HL-60/S4 treated with retinoic acid at 250 ng/mL for 4 days and 3 days (cell line): Measurements from ENCODE around the gene SMIM33.
"Not testable (repeated sequence)": the region's sequence is repeated elsewhere in the genome, so short reads cannot be mapped to it uniquely, and the experiment has no call there.

Experiments used
- in situ Hi-C: fragments of 300-500 bp; cut with MboI; formaldehyde crosslinking; loops from 2 replicates; pipeline ENCODE4 v1.7.0; 2022; ENCODE audit warnings: low sequenced_read_pairs

Gene SMIM33

DNA sequence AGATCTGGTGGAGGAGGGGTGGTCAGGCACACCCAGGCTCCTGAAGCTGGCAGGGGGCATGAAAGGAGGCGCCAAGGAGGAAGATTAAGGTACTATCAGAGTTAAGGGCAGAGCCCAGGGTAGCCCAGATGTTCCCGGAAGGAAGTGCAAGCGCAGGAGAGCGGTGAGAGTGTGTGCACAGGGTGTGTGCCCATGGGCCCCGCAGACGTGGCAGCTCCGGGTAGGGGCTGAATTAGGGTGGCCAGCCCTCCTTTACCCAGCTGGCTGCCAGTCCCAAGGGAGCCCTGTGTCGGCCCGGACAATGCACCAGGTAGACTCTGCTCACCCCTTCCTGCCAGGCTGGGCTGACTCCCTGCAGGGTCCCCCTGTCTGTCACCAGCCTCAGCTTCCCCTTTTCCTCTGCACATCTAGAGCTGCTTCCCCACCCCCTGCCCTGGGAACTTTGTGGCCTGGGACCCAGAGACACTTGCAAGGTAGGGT lies at the start of gene SMIM33:
Gene SMIM33, plus strand, starts transcription at position 184 of the 480 bp plus-strand sequence. Its CDS starts 118 bp downstream, at position 302.
- in situ Hi-C loops, result no loop called here

DNA sequence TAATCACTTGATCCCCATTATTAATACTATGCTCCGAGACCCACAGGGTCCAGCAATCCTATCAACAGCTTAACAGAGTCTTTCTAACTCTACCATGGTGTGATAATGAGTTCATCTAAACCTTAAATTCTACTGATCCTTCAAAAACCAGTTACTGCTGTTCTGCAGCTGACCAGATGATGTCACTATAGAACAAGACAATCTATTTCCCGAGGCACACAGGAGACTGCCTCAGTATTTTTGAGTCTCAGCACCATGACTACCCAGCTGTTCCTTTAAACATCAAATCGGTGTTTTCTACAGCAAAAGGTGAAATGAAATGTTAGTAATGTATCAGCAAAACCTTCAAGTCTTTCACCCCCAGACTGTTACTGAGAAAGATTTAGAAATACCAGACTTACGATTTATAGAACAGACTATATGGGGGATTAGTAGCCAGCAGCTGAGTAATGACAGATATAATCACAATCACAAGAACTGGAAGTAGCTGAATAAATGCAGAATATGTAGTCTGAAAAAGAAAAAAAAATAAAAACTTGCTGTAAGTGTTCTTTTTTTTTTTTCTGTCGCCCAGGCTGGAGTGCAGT lies 48.4 kb upstream of the SMIM33 start:
- in situ Hi-C loops, result loop anchor here (10.0 to 25.0 kb wide), 2 partner anchors 92 to 340 kb away; no protein-coding TSS in a partner anchor

- in situ Hi-C loops, result loop anchor here (10.0 kb wide), 1 partner anchor 89 kb away; no protein-coding TSS in a partner anchor
Measured at GRCh38 chr5:139425497-139425896, 45.3 kb upstream of the SMIM33 start.

DNA sequence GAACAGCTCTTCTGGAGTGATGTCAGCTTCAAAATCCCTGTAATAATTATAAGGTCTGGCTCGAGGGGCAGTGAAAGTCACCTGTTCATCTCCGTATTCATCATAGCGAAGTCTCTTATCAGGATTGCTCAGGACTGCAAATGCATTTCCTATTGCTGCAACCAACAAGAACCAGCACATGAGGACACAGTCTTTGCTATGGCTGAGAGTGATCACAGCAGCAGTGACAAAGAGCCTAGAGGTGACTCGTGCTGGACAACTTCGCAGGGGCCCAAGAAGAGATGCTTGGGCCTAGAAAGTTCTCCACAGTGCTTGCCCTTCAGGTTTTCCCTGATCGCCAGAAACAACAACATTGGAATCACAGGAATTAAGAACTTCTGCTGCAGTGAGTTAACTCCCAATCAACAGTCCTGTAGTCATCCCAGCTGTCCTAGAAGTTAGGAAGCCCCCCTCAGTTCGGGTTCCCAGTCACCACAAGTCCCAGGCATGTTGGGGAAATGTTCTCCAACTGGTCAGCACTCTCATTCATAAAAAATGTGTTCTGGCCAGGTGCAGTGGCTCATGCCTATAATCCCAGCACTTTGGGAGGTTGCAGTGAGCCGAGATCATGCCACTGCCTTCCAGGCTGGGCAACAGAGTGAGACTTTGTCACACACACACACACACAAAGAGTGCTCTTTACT lies 44.5 kb upstream of the SMIM33 start:
- in situ Hi-C loops, result loop anchor here (10.0 kb wide), 1 partner anchor 88 kb away; no protein-coding TSS in a partner anchor

DNA sequence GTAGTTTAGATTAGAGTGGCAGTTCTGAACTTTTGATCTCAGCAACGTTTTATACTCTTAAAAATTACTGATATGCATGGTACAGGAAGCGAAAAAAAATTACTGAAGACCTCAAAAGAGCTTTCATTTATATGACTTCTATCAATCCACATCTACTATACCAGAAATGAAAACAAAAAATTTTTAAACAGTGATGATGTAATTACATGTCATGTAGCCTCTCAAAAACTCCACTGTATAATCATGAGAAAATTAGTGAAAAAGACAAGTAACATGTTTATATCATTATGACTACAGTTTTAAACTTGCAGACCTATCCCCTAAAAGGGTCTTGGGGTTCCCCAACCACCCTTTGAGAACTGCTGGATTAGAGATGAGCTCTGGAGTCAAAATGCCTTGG lies 40.8 kb upstream of the SMIM33 start:
- in situ Hi-C loops, result no loop called here

DNA sequence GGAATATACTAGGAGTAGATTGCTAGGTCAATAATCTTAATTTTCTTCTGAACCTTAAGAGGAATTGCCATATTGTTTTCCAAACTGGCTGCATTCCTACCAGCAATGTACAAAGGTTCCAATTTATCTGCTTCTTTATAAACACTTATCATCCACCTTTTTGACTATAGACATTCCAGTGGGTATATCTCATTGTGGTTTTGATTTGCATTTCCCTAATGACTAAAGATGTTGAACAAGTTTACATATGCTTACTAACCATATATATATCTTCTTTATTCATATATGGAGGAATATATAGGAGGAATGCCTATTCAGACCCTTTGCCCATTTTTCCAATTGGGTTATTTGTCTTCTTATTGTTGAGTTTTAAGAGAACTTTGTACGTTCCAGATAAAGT lies 39.1 kb upstream of the SMIM33 start:
- in situ Hi-C loops, result no loop called here

- in situ Hi-C loops, result no loop called here
Measured at GRCh38 chr5:139435676-139436075, 35.1 kb upstream of the SMIM33 start.

DNA sequence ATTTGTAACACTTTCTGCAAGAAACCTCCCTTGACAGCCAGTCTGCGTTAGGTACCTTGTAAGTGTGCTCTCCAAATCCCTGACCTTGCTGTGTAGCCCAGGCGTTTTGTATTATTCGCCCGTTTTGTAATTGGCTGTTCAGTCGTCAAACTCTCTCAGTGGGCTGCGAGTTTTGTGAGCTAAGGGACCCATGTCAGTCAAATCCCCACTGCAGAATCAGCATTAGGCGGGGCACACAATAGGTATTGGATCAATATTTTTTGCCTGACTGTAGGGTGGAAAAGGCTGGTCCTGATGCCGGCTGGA lies 32.1 kb upstream of the SMIM33 start:
- in situ Hi-C loops, result no loop called here

DNA sequence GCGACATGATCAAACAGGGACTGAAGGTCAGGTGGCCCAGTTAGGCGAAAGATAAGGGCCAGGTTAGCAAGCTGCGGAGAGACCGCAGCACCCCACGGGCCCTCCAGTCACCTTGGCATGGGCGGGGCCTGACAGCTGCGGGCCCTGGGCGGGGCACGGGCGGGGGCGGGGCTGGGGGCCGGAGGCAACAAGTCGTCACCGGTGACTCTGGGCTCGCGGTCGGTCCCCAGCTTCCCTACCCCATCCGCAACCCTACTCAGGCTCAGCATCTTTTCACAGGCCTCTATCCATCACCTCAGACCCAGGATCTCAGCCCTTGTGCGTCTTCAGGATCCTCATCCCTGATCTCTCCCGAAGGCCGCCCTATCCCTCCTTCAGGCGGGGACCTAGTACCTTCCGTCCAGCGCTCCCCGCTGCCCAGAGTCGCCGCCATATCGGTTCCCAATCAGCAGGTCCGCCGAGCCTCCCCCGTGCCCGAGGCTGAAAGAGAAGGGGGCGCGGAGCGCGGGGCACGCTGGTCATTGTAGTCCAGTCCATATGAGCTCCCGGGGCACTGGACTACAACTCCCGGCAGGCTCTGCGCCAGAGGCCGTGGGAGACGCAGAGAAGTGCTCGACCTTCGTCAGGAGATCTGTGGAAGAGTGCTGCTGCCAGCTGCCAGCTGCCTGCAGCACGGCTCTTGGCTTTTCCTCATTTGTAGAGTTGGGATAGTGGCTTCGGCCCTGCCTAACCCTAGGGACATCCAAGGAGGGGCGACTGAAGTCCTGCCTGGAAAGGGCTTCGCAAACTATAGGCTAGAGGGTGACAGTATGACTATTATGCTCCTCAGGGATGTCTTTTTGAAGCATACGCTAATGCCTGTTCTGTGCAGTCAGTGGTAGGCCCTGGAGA lies 31.5 kb upstream of the SMIM33 start, which contains the start of gene DNAJC18:
Gene DNAJC18, minus strand, starts transcription at position 513 of the 891 bp plus-strand sequence. Its CDS starts 80 bp downstream, at position 433.
- in situ Hi-C loops, result no loop called here

DNA sequence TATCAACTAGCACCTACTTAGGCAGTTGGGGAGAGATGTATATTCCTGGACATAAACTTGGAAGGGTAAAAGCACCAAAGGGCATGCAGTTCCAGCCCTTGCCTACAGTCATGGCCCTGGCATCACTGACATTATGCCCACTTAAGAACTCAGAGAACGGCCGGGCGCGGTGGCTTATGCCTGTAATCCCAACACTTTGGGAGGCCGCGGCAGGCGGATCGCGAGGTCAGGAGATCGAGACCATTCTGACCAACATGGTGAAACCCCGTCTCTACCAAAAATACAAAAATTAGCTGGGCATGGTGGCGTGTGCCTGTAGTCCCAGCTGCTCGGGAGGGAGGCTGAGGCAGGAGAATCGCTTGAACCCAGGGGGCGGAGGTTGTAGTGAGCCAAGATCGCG lies 30.4 kb upstream of the SMIM33 start:
- in situ Hi-C loops, result not testable (repeated sequence)

DNA sequence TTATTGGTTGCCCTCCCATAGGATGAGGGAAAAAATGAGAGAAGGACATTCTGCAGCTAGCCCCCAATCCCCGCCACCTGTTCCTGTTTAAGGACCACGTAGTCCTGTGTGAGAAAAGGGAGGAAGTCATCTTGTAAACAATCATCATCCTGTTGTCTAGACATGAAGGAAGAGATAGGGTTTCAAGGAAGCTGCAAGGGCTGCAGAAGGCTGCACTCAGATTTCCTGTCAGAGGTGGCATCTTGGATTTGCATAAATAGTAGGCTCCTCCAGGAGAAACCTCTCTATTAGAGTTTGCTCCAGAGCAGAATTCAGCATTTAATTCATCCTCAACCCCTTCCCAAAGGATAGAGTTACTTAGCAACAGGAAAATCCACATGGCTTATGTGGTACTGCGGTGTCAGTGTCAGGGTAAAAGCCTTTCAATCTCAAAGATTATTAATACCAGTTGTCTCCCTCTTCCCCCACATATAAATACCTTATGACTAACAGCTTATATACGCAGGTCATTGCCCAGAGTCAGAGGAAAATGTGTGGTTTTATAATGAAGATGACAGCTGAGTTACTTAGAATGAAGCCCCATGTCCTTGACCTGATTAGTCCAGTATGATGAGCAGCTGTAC lies 26.9 kb upstream of the SMIM33 start:
- in situ Hi-C loops, result no loop called here

DNA sequence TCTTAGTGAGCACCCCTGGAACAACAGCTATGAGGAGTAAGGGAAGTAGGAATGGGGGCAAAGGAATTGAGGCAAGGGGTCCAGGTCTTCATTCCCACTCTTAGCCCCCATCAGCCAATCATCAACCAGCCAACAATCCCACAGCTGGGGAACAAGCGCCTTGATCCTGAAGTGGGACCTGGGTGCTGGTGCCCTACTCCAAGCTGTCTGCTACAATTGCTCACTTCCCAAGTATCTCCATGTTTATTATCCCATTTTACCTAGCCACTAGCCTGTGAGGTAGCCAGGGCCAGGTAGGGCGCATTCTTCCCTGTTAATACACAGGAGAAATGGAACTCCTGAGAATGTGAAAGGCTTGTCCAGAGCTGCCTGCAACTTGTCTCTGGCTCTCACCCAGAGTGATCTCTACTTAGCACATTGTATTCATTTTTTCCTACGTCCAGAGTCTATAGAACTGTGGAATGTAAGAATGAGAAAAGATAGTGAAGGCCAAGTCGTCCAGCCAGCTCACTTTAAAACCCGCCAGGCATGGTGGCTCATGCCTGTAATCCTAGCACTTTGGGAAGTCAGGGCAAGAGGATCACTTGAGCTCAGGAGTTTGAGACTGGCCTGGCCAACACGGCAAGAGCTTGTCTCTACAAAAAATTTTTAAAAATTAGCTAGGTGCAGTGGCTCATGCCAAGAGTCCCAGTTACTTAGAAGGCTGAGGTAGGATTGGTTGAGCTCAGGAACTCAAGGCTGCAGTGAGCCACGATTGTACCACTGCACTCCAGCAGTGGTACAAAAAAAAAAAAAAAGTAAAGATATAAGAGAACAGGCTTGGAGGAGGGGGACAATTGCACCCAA lies 25.3 kb upstream of the SMIM33 start:
- in situ Hi-C loops, result no loop called here

GRCh38 chr5:139446956-139447779 lies 23.6 kb upstream of the SMIM33 start:
- in situ Hi-C loops, result no loop called here

GRCh38 chr5:139451176-139451575 lies 19.6 kb upstream of the SMIM33 start:
- in situ Hi-C loops, result no loop called here

- in situ Hi-C loops, result no loop called here
Measured at GRCh38 chr5:139451878-139452660, 18.7 kb upstream of the SMIM33 start.

DNA sequence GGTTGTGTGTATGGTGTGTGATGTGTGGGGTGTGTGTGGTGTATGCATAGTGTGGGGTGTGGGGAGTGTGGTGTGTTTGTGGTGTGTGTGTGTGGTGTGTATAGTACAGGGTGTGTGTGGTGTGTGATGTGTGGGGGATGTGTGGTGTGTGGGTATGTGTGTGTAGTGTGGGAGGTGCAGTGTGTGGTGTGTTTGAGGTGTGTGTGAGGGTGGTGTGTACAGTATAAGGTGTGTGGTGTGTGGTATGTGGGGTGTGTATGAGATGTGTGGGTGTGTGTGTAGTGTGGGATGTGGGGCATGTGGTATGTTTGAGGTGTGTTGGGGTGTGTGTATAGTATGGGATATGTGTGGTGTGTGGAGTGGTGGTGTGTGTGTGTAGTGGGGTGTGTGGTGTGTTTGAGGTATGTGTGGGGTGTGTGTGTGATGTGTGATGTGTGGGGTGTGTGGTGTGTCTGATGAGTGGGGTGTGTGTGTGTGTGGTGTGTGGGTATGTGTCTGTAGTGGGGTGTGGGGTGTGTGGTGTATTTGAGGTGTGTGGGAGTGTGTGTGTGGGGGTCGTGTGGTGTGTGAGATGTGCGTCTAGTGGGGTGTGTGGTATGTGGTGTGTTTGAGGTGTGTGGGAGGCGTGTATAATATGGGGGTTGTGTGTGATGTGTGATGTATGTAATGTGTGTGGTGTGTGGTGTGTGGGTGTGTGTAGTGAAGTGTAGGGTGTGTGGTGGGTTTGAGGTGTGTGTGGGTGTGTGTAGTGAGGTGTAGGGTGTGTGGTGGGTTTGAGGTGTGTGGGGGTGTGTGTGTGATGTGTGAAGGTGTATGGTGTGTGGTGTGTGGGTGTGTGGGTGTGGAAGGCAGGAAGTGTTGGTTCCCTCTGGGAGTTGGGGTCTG lies 16.9 kb upstream of the SMIM33 start:
- in situ Hi-C loops, result no loop called here

DNA sequence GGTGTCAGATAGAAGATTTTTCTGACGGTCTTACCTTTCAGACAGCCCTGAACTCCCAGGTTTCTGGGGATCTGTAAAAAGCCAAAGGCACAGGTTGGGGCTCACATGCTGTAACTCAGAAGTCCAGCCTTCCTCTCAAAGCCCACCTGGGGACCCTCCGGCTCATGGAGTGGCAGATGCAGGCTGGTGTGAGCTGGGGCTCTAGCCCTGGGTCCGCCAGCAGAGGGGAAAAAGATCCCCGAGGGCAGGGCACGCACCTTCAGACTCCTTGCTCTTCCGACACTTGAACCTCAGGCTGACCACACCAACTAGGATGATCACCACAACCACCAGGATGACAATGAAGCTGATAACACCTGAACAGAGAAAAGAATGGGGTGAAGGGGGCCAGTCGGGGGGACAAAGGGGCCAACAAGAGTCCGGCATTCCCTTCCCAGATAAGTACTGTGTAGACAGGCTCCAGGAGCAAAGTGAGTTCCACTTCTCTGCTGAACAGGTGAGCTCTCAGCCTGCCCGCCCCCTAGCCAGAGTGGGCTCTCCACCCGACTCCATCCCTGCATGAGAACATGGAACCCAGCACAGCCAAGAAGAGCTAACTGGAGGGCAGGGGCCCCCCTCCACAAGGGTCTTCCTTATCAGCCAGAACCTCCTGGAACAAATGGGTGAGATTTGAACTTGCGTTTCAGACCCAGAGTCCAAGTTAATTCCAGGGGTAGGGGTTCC lies 16.1 kb upstream of the SMIM33 start:
- in situ Hi-C loops, result no loop called here
